GM23338 (cell line): ENCODE data around the gene CHCHD3.

Source experiments
- CTCF ChIP-seq, 2 experiments: fragments of 200-600 bp in 1 of 2; sonication (generic) in 1 of 2; conservative IDR thresholded peaks; 2 replicates each; pipeline versions ENCODE4 v1.5.1 to v1.6.1; 2016 to 2017; ENCODE audit warnings: antibody characterized with exemption in 2 of 2, low read depth in 2 of 2, mild to moderate bottlenecking in 2 of 2, moderate library complexity in 1 of 2
- ETS1 ChIP-seq: IDR thresholded peaks from 2 replicates; pipeline ENCODE4 v1.6.1; 2016; ENCODE audit warnings: antibody characterized with exemption
- EZH2 ChIP-seq: fragments of 200-600 bp; sonication (generic); IDR thresholded peaks from one replicate; pipeline ENCODE4 v1.8.0; 2017; ENCODE audit warnings: antibody characterized with exemption, mild to moderate bottlenecking, low read depth; ENCODE audit not compliant: unreplicated experiment
- POLR2AphosphoS5 ChIP-seq: IDR thresholded peaks from 2 replicates; pipeline ENCODE4 v1.6.1; 2016; ENCODE audit warnings: antibody characterized with exemption, low read depth

- TF ChIP-seq POLR2AphosphoS5 (no peak), ETS1 (no peak), EZH2 (no peak), CTCF (conservative IDR thresholded peaks at IDR 0.05; ENCODE audit: low read depth in 2 of 2) (no peak)
These were observed 311.8 kb downstream of the CHCHD3 start for GRCh38 chr7:132770055-132770454.
